Heart left ventricle (tissue), 13 donors: ENCODE results near the gene SCGB1C1.

Experiments
- POLR2A ChIP-seq, 2 donors: fragments of 450-650 bp; IDR thresholded peaks; one replicate each; pipeline ENCODE4 v1.6.1; 2017; ENCODE audit warnings: antibody characterized with exemption in 2 of 2, mild to moderate bottlenecking in 2 of 2, moderate library complexity in 2 of 2
- TF ChIP-seq, protein P1 (sequence below), 12 donors: fragments of 200-600 bp; sonication (generic) in 4 of 12; IDR thresholded peaks; one replicate each; pipeline versions ENCODE4 v1.5.0 to v1.8.0; 2018 to 2022; ENCODE audit warnings: antibody characterized with exemption in 12 of 12, mild to moderate bottlenecking in 5 of 12
- donor health status: ischemic (EF 13 %, LVEDD 7.1; RV severe dilation, severe dysfunction).
- donor health status: DM: no; HTN: yes; CAD: no.
- donor health status: DM: no; HTN: no; CAD: no.
- donor health status: ischemic (EF 25% LVEDD 6.9; RV normal size, moderate dysfunction).
- donor health status: ischemic (EF 25% LVEDD 5.7; RV mildly dilated, moderate dysfunction).
- donor health status: ischemic (EF 35%, LVEDD 5.7; RV mildly dilated, moderate dysfunction).
- donor health status: nonischemic (EF 11% LVEDD 7.7; RV severe dilation, severe dysfunction).
- donor health status: DM: yes; HTN: yes; CAD: no.
- donor health status: PGD.
- donor health status: ischemic (EF 29% LVEDD 5.4; RV normal size, mild dysfunction).
- donor health status: nonischemic (EF 23%, LVEDD 6.1; RV moderate dilation, normal function).

DNA sequence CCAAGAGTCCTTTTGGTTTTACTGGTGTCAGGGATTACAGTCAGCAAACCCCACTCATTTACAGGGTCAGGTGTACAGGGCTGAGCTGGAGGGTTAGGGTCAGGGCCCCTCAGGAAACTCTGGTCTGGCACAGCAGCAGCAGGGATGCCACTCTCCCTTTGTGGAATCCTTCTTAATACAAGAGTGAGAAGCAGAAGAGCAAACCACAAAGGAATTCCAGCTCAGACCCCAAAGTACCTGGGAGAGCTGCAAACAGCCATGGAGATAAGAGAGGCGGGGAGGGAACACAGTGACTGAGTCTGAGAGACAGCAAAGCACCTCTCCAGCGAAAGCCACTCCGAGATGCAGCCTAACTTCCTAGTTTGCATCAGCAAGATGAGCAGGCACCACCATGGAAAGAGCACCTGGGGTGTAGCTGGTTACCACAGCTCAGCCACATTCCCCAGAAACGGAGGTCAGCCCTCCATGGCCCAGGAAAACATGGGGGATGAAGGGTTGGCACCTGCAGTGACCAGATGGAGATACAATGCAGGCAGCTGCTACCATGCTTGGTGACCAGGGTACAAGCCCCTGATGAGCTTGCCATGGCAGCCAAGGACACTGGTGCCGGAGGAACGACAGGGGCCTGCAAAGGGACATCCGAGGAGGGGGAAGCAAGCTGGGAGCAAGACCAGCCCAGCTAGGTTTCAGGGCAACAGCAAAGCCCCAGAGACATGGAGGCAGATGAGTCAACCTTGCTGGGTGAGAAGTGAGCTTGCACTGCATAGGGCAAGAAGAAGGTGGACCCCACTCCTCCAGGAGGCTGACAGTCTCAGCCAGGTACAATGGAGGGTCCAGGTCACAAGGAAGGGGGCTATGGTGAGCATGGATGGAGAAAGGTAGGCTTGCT is 10.4 kb downstream of the SCGB1C1 start:
- TF ChIP-seq, protein P1, sequence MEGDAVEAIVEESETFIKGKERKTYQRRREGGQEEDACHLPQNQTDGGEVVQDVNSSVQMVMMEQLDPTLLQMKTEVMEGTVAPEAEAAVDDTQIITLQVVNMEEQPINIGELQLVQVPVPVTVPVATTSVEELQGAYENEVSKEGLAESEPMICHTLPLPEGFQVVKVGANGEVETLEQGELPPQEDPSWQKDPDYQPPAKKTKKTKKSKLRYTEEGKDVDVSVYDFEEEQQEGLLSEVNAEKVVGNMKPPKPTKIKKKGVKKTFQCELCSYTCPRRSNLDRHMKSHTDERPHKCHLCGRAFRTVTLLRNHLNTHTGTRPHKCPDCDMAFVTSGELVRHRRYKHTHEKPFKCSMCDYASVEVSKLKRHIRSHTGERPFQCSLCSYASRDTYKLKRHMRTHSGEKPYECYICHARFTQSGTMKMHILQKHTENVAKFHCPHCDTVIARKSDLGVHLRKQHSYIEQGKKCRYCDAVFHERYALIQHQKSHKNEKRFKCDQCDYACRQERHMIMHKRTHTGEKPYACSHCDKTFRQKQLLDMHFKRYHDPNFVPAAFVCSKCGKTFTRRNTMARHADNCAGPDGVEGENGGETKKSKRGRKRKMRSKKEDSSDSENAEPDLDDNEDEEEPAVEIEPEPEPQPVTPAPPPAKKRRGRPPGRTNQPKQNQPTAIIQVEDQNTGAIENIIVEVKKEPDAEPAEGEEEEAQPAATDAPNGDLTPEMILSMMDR (IDR thresholded peaks at IDR 0.05): no peak
- TF ChIP-seq POLR2A (IDR thresholded peaks at IDR 0.05): no peak
